ENCODE measurements around the gene R3HDML. TPM values are rescaled to one million over a fixed set of nuclear protein-coding genes. Genes with fewer than 3 reads are reported as not detected.

R3HDML gene
- total and polyA plus RNA-seq, 9 of the 15 experiments (the other 6 are each of a cell fraction or from before 2014, with no cell fraction given): not detected

- TF ChIP-seq AFF1 (IDR thresholded peaks at IDR 0.05; ENCODE audit: low read depth in 1 of 2, partially characterized antibody in 2 of 2): no peak
- no peak for TF ChIP-seq GABPB1 (CRISPR knock-in tag; IDR thresholded peaks at IDR 0.05)
- TF ChIP-seq POLR2A (conservative IDR thresholded peaks at IDR 0.05): no peak
- no peak for TF ChIP-seq NCOA1 (IDR thresholded peaks at IDR 0.05; ENCODE audit: low read depth)
- no peak for TF ChIP-seq NFATC3 (IDR thresholded peaks at IDR 0.05)
- TF ChIP-seq PBX2 (CRISPR knock-in tag; IDR thresholded peaks at IDR 0.05; ENCODE audit: low read depth): no peak
- TF ChIP-seq PBX2 (tag; conservative IDR thresholded peaks at IDR 0.05; ENCODE audit: low read depth): no peak
- peak; percentile 81 for TF ChIP-seq RBM25 (IDR thresholded peaks at IDR 0.05; ENCODE audit: low read depth, low read length, severe bottlenecking)
- peak; percentile 84 for TF ChIP-seq BCOR (IDR thresholded peaks at IDR 0.05)
- TF ChIP-seq NFRKB (IDR thresholded peaks at IDR 0.05; ENCODE audit: low read depth): no peak
- peak; percentile 74 for TF ChIP-seq ZFP36 (IDR thresholded peaks at IDR 0.05; ENCODE audit: low read depth, low read length, partially characterized antibody)
- TF ChIP-seq ZNF175 (CRISPR knock-in tag; IDR thresholded peaks at IDR 0.05; ENCODE audit: low read depth): no peak
- TF ChIP-seq ELK1 (CRISPR knock-in tag; IDR thresholded peaks at IDR 0.05): no peak
- TF ChIP-seq HCFC1 (IDR thresholded peaks at IDR 0.05; ENCODE audit: low read depth, low read length): no peak
- no peak for TF ChIP-seq THAP12 (CRISPR knock-in tag; IDR thresholded peaks at IDR 0.05)
- TF ChIP-seq TAF15 (IDR thresholded peaks at IDR 0.05; ENCODE audit: low read depth, low read length): no peak
- TF ChIP-seq ILF3 (IDR thresholded peaks at IDR 0.05; ENCODE audit: borderline replicate concordance): no peak
- peak in 1 of 2 experiments; percentile 30; a peak in 1 of 4 replicates for TF ChIP-seq KDM1A (IDR thresholded peaks at IDR 0.05)
- TF ChIP-seq FIP1L1 (IDR thresholded peaks at IDR 0.05; ENCODE audit: low read depth, low read length, poor library complexity, severe bottlenecking): no peak
Observed at GRCh38 chr20:44331201-44331600, 5.6 kb upstream of the R3HDML start (continued).

All from K562 (cell line).